B cell (primary cell): Measurements from ENCODE around the gene COL10A1. TPM values are rescaled to one million over a fixed set of nuclear protein-coding genes. Genes with fewer than 3 reads are reported as not detected.

Experiments used
- ATAC-seq: fragments of 200-7000 bp; cut with Tn5 transposase; one replicate; pipeline ENCODE4 v1.10.0; 2021; ENCODE audit warnings: low read depth, mild to moderate bottlenecking, moderate number of reproducible peaks, moderate library complexity
- CTCF ChIA-PET: fragments of 350-600 bp; sonication (Branson Sonifier 250); formaldehyde crosslinking; loops from one replicate; lab custom pipeline; 2021; ENCODE audit warnings: antibody characterized with exemption, inconsistent platforms; lab: Charles Lee
- POLR2A ChIA-PET: fragments of 350-600 bp; sonication (Branson Sonifier 250); formaldehyde crosslinking; loops from one replicate; lab custom pipeline; 2021; ENCODE audit warnings: antibody characterized with exemption; lab: Charles Lee
- DNase-seq: peaks from one replicate; pipeline ENCODE4 v3.0.0; 2013
- H2AFZ ChIP-seq: 2 replicates; pipeline ENCODE4 v1.6.1; 2012; ENCODE audit warnings: mild to moderate bottlenecking, low read depth, low read length; ENCODE audit not compliant: insufficient read depth, poor library complexity, severe bottlenecking
- H3K27ac ChIP-seq, 2 donors: 1 replicate in 1 of 2; 2 replicates in 1 of 2; pipeline ENCODE4 v1.5.1; 2012 to 2013; ENCODE audit warnings: low read length in 2 of 2, mild to moderate bottlenecking in 2 of 2, moderate library complexity in 1 of 2
- H3K27me3 ChIP-seq, 4 experiments: fragments of 200-600 bp in 1 of 4; sonication (generic) in 1 of 4; replicated peaks in 1 of 4; 1 replicate in 2 of 4; 2 replicates in 2 of 4; pipeline versions ENCODE4 v1.6.1 to v1.7.0; 2013 to 2016; ENCODE audit warnings: low read length in 3 of 4, mild to moderate bottlenecking in 2 of 4, mixed read lengths in 1 of 4, moderate library complexity in 1 of 4; ENCODE audit not compliant: insufficient read depth in 4 of 4, control insufficient read depth in 3 of 4; ENCODE audit errors: control extremely low read depth in 1 of 4
- H3K36me3 ChIP-seq, 2 experiments: replicated peaks in 1 of 2; 1 replicate in 1 of 2; 2 replicates in 1 of 2; pipeline versions ENCODE4 v1.6.1 to v1.7.1; 2013; ENCODE audit warnings: low read length in 1 of 2; ENCODE audit not compliant: insufficient read depth in 2 of 2, control insufficient read depth in 1 of 2; ENCODE audit errors: control extremely low read depth in 1 of 2, extremely low read depth in 1 of 2
- H3K4me1 ChIP-seq, 2 donors: fragments of 200-600 bp in 1 of 2; sonication (generic) in 1 of 2; 1 replicate in 1 of 2; 2 replicates in 1 of 2; pipeline versions ENCODE4 v1.5.1 to v1.6.1; 2013 to 2017; ENCODE audit warnings: low read length in 2 of 2; ENCODE audit not compliant: control insufficient read depth in 2 of 2, insufficient read depth in 2 of 2
- H3K4me2 ChIP-seq: replicated peaks from 2 replicates; pipeline ENCODE3; 2012; ENCODE audit warnings: mild to moderate bottlenecking, low read depth, low read length; ENCODE audit not compliant: poor library complexity, severe bottlenecking
- H3K4me3 ChIP-seq, 5 experiments: fragments of 200-600 bp in 1 of 5; sonication (generic) in 1 of 5; 1 replicate in 3 of 5; 2 replicates in 2 of 5; pipeline versions ENCODE4 v1.5.1 to v1.7.0; 2011 to 2016; ENCODE audit warnings: low read length in 4 of 5, mild to moderate bottlenecking in 4 of 5, low read depth in 2 of 5, control low read depth in 1 of 5, moderate library complexity in 1 of 5; ENCODE audit not compliant: insufficient read depth in 1 of 5; ENCODE audit errors: control extremely low read depth in 1 of 5, extremely low read depth in 1 of 5
- H3K79me2 ChIP-seq: fragments of 200-600 bp; sonication (generic); one replicate; pipeline ENCODE4 v1.6.0; 2016; ENCODE audit warnings: low read length; ENCODE audit not compliant: control insufficient read depth, insufficient read depth
- H3K9ac ChIP-seq: fragments of 200-600 bp; sonication (generic); 2 replicates; pipeline ENCODE4 v1.6.1; 2017; ENCODE audit warnings: mild to moderate bottlenecking, low read length, moderate library complexity
- H3K9me3 ChIP-seq, 3 donors: one replicate each; pipeline versions ENCODE4 v1.6.1 to v1.7.1; 2013; ENCODE audit warnings: low read length in 2 of 3; ENCODE audit not compliant: control insufficient read depth in 2 of 3, insufficient read depth in 1 of 3; ENCODE audit errors: control extremely low read depth in 1 of 3
- H4K20me1 ChIP-seq: 2 replicates; pipeline ENCODE4 v1.6.0; 2012; ENCODE audit warnings: mild to moderate bottlenecking, low read length; ENCODE audit not compliant: insufficient read depth, control insufficient read depth, poor library complexity, severe bottlenecking
- H3K27ac Mint-ChIP-seq: one replicate; pipeline ENCODE4 v1.8.0; 2021; ENCODE audit warnings: mixed read lengths
- H3K27me3 Mint-ChIP-seq: one replicate; pipeline ENCODE4 v1.8.0; 2021; ENCODE audit warnings: mixed read lengths
- H3K4me1 Mint-ChIP-seq: one replicate; pipeline ENCODE4 v1.8.0; 2021; ENCODE audit warnings: mixed read lengths
- H3K4me3 Mint-ChIP-seq: one replicate; pipeline ENCODE4 v1.8.0; 2021; ENCODE audit warnings: mixed read lengths
- H3K9me3 Mint-ChIP-seq: one replicate; pipeline ENCODE4 v1.8.0; 2022; ENCODE audit warnings: mixed read lengths; ENCODE audit not compliant: insufficient read depth
- CTCF ChIP-seq: fragments of 200-600 bp; IDR thresholded peaks from one replicate; pipeline ENCODE4 v1.8.0; 2022; ENCODE audit warnings: antibody characterized with exemption, mild to moderate bottlenecking
- EZH2 ChIP-seq: IDR thresholded peaks from 2 replicates; pipeline ENCODE4 v1.6.1; 2012; ENCODE audit warnings: borderline replicate concordance, low read depth, mild to moderate bottlenecking, moderate library complexity, low read length; ENCODE audit not compliant: insufficient read depth, poor library complexity, severe bottlenecking
- WGBS: methylation state at CpG from one replicate; pipeline ENCODE4 v1.1.5; 2013; ENCODE audit warnings: missing lambda C conversion rate; ENCODE audit not compliant: insufficient coverage; 5-methylcytosine and 5-hydroxymethylcytosine counted together
- intact Hi-C: fragments of 100-400 bp; cut with micrococcal nuclease; formaldehyde crosslinking; loops from one replicate; pipeline ENCODE4 v1.10.0; 2022
- polyA minus RNA-seq: library from RNA; depleted of rRNA, polyadenylated mRNA; stranded (reverse); fragments of >200 nt; gene quantifications from 2 replicates; pipeline ENCODE4 v1.2.3, GENCODE V29; 2012
- polyA plus RNA-seq: library from polyadenylated mRNA; depleted of rRNA; stranded (reverse); fragments of >200 nt; gene quantifications from 2 replicates; pipeline ENCODE4 v1.2.3, GENCODE V29; 2012
- total RNA-seq, 2 donors: library from RNA; stranded (reverse); fragments of 120-200 nt in 1 of 2; gene quantifications; 1 replicate in 1 of 2; 2 replicates in 1 of 2; pipeline versions ENCODE4 v1.2.3 to v1.2.4, GENCODE V29; 2013 to 2022

Gene COL10A1
- total RNA-seq, result not detected in 2 replicates
- total RNA-seq (2013), result 0.02 TPM
- polyA plus RNA-seq, result not detected in 2 replicates
- polyA minus RNA-seq, result 0.43 TPM in 1 of 2 replicates, not detected in the other

- Histone ChIP-seq H4K20me1 (no peaks in the 10 kb centered on the region), H3K36me3 (peaks cover 2 to 4% of the 10 kb centered on the region in 2 experiments), H3K4me2 (no peak within 1 kb of the TSS), H3K4me1 (no peaks in the 10 kb centered on the region), H3K9me3 (no peaks in the 10 kb centered on the region), H2AFZ (no peak within 1 kb of the TSS), H3K27ac (no peak within 1 kb of the TSS), H3K4me3 (no peak within 1 kb of the TSS), H3K27me3 (no peaks in the 10 kb centered on the region), H3K9ac (no peak within 1 kb of the TSS), H3K79me2 (no peaks in the 10 kb centered on the region)
- intact Hi-C loops, result no loop called here
- Mint-ChIP-seq H3K27ac (no peak within 1 kb of the TSS), H3K27me3 (no peaks in the 10 kb centered on the region), H3K9me3 (no peaks in the 10 kb centered on the region), H3K4me1 (no peaks in the 10 kb centered on the region), H3K4me3 (no peak within 1 kb of the TSS)
- DNase-seq (no peak), ATAC-seq (no peak)
- ChIA-PET POLR2A (no interaction called here), CTCF (interaction anchor here (0.6 to 0.8 kb wide), 2 partner anchors 25 to 519 kb away, joined by 3 to 4 read pairs; partner anchors contain the start of gene NT5DC1)
- 100% methylated on average over 1 of the region's 6 CpGs for WGBS
- TF ChIP-seq EZH2, result no peak
- TF ChIP-seq CTCF, result no peak
These were observed at the start of gene COL10A1 for GRCh38 chr6:116126032-116126431. Gene COL10A1 (minus strand): TSS chr6:116126132. CDS start chr6:116125492, 640 bp downstream.

GRCh38 chr6:116175344-116175743, 49.4 kb upstream of the COL10A1 start:
- no peaks in the 10 kb centered on the region for H3K27me3 ChIP-seq
- peaks cover 1 to 2% of the 10 kb centered on the region in 2 experiments for H3K36me3 ChIP-seq
- H3K9ac ChIP-seq, result no peak overlapping the region
- H3K27ac Mint-ChIP-seq, result no peak overlapping the region
- no peak overlapping the region for H3K27ac ChIP-seq
- H3K4me1 Mint-ChIP-seq, result no peaks in the 10 kb centered on the region
- ATAC-seq, result no peak
- no peaks in the 10 kb centered on the region for H4K20me1 ChIP-seq
- no peak overlapping the region for H3K4me3 ChIP-seq
- H3K4me1 ChIP-seq, result no peaks in the 10 kb centered on the region
- intact Hi-C loops, result no loop called here
- peaks cover 0 to 11% (median 6%) of the 10 kb centered on the region in 3 donors for H3K9me3 ChIP-seq
- no CpG with 5 or more reads among the region's 2 CpGs for WGBS
- CTCF ChIA-PET, result no interaction called here
- H3K79me2 ChIP-seq, result no peaks in the 10 kb centered on the region
- H2AFZ ChIP-seq, result no peak overlapping the region
- H3K4me2 ChIP-seq, result no peak overlapping the region
- H3K4me3 Mint-ChIP-seq, result no peak overlapping the region
- POLR2A ChIA-PET, result no interaction called here
- no peaks in the 10 kb centered on the region for H3K27me3 Mint-ChIP-seq
- H3K9me3 Mint-ChIP-seq, result peaks cover 4% of the 10 kb centered on the region
- no peak for DNase-seq
- TF ChIP-seq CTCF (no peak), EZH2 (no peak)
